AG04449 (cell line): ENCODE data around the gene KIF17.

Source experiments
- CTCF ChIA-PET: fragments of 350-600 bp; formaldehyde crosslinking; extraction: SDS; loops from one replicate; lab custom pipeline; 2021; ENCODE audit warnings: antibody characterized with exemption; lab: Yijun Ruan, JAX
- POLR2A ChIA-PET: fragments of 400-600, 350-600 bp; formaldehyde crosslinking; extraction: SDS; loops from one replicate; lab custom pipeline; 2020; ENCODE audit warnings: antibody characterized with exemption, inconsistent platforms; lab: Yijun Ruan, JAX
- DNase-seq: peaks from one replicate; pipeline ENCODE4 v3.0.0-alpha.2; 2010; ENCODE audit warnings: low read depth, low spot score
- H3K4me3 ChIP-seq: 2 replicates; pipeline ENCODE4 v1.5.1; 2011; ENCODE audit warnings: low read depth, mild to moderate bottlenecking, control low read depth, low read length
- TF ChIP-seq, protein P1 (sequence below): IDR thresholded peaks from one replicate; pipeline ENCODE4 v1.5.1; 2011; ENCODE audit warnings: mild to moderate bottlenecking, moderate library complexity, low read length, control low read depth, inconsistent platforms; ENCODE audit not compliant: insufficient read depth; ENCODE audit errors: missing control alignments

Gene KIF17

GRCh38 chr1:20665726-20666125, 52.1 kb downstream of the KIF17 start:
- TF ChIP-seq, protein P1, sequence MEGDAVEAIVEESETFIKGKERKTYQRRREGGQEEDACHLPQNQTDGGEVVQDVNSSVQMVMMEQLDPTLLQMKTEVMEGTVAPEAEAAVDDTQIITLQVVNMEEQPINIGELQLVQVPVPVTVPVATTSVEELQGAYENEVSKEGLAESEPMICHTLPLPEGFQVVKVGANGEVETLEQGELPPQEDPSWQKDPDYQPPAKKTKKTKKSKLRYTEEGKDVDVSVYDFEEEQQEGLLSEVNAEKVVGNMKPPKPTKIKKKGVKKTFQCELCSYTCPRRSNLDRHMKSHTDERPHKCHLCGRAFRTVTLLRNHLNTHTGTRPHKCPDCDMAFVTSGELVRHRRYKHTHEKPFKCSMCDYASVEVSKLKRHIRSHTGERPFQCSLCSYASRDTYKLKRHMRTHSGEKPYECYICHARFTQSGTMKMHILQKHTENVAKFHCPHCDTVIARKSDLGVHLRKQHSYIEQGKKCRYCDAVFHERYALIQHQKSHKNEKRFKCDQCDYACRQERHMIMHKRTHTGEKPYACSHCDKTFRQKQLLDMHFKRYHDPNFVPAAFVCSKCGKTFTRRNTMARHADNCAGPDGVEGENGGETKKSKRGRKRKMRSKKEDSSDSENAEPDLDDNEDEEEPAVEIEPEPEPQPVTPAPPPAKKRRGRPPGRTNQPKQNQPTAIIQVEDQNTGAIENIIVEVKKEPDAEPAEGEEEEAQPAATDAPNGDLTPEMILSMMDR: no peak
- no peak overlapping the region for H3K4me3 ChIP-seq
- ChIA-PET CTCF (interaction anchor here (0.8 to 1.8 kb wide), 4 partner anchors 10 to 143 kb away, joined by 3 to 7 read pairs (median 4); no protein-coding TSS in a partner anchor), POLR2A (no interaction called here)
- DNase-seq: no peak

DNA sequence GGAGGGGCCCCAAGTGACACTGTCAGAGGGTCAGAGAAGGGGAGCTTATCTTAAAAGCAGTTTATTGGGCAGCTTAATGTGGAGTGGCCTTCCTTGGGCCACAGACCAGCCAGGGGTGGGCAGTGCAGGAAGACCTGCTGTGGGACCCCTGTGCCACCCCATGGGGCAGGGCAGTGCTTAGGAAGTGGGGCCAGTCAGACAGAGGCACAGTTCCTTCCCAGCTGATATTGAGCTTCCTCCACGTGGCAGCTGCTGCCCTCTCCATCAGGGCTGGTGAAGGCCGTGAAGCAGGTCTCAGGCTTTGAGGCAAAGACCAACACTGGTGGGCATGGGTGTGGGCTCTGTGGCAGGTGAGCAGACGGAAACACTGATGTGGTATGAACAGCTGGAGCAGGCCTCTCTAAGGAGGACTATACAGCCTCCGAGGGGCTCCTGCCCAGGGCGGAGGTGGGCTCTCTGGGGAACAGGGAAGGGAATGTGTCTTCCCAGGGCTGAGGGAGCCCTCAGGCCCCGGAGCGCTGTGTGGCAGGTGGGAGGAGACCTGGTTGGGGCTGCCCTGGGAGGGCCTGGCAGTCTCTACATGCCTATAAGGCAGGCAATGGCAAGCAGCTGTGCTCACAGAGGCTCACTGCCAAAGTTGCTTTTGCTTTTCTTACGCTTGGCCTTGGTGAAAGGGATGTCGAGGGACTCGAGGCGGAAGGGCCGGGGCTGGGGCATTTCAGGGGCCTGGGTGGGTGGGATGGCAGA, 53.7 kb downstream of the KIF17 start:
- TF ChIP-seq, protein P1: no peak
- H3K4me3 ChIP-seq: no peak overlapping the region
- ChIA-PET CTCF (no interaction called here), POLR2A (no interaction called here)
- no peak for DNase-seq

- no peak overlapping the region for H3K4me3 ChIP-seq
- DNase-seq: no peak
- TF ChIP-seq, protein P1: no peak
- POLR2A ChIA-PET: no interaction called here
- CTCF ChIA-PET: interaction anchor here (0.9 to 10.1 kb wide), 2 partner anchors 29 to 132 kb away, joined by 3 to 60 read pairs; partner anchors contain the start of gene PINK1
Observed at GRCh38 chr1:20663365-20663764, 54.4 kb downstream of the KIF17 start.

- ChIA-PET POLR2A (interaction anchor here (0.9 to 2.0 kb wide), 6 partner anchors 10 to 73 kb away, joined by 3 to 9 read pairs (median 3); partner anchors contain the start of gene CDA), CTCF (interaction anchor here (1.0 to 10.1 kb wide), 7 partner anchors 11 to 139 kb away, joined by 3 to 60 read pairs (median 7); partner anchors contain the start of gene PINK1)
- TF ChIP-seq, protein P1: no peak
- H3K4me3 ChIP-seq: peak overlapping the region; percentile 78
- DNase-seq: no peak
Observed at GRCh38 chr1:20662110-20662475, 55.7 kb downstream of the KIF17 start.

GRCh38 chr1:20661207-20662109, 56.3 kb downstream of the KIF17 start, which contains the start of gene DDOST:
Gene DDOST (minus strand): TSS chr1:20661369. CDS start chr1:20661350, 19 bp downstream.
- H3K4me3 ChIP-seq: peak within 1 kb of the TSS; percentile 96
- TF ChIP-seq, protein P1: peak; percentile 65
- DNase-seq: peak; percentile 82
- ChIA-PET POLR2A (interaction anchor here (0.9 to 2.0 kb wide), 6 partner anchors 10 to 73 kb away, joined by 3 to 9 read pairs (median 3); partner anchors contain the start of gene CDA), CTCF (interaction anchor here (1.0 to 10.1 kb wide), 11 partner anchors 11 to 139 kb away, joined by 3 to 60 read pairs (median 6); partner anchors contain the start of gene PINK1)
